Measurements from ENCODE around the gene PTGDS. TPM values are rescaled to one million over a fixed set of nuclear protein-coding genes. Genes with fewer than 3 reads are reported as not detected.

The PTGDS gene
- polyA plus RNA-seq (2012; ENCODE audit: missing spikeins), result not detected

- DNase-seq (ENCODE audit: insufficient read length), result no peak
- no peak for FAIRE-seq
- TF ChIP-seq TAF1 (IDR thresholded peaks at IDR 0.05; ENCODE audit: borderline replicate concordance, low read depth, low read length), result no peak
- no peak for TF ChIP-seq POLR2A (IDR thresholded peaks at IDR 0.05; ENCODE audit: low read depth, low read length)
- TF ChIP-seq POLR2AphosphoS5 (IDR thresholded peaks at IDR 0.05; ENCODE audit: low read depth, low read length), result no peak
Observed at GRCh38 chr9:136977223-136977622, at the start of gene PTGDS. Gene PTGDS (plus strand): TSS chr9:136977504. CDS start chr9:136977579, 75 bp downstream.

DNA sequence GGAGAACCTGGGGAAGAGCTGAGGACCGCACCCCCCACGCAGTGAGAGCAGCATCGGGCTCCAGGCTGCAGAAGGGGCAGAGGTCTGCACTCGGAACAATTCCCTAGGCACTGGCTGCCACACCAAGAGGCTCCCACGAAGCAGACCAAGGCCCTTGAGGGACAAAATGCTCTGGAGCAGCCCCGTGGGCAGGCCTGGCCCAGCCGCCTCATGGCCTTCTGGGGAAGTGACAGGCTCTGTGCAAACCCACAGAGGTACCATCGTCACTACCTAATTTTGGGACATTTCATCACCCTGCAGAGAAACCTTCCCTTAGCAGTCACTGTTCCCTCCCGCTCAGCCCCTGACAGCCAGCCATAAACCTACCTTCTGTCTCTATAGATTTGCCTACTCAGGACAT, 48.7 kb upstream of the PTGDS start:
- FAIRE-seq (no peak), DNase-seq (ENCODE audit: insufficient read length) (no peak)
- TF ChIP-seq POLR2AphosphoS5 (IDR thresholded peaks at IDR 0.05; ENCODE audit: low read depth, low read length), result peak; percentile 44; the same call in 1 of the 2 replicates
- no peak for TF ChIP-seq TAF1 (IDR thresholded peaks at IDR 0.05; ENCODE audit: borderline replicate concordance, low read depth, low read length)

DNA sequence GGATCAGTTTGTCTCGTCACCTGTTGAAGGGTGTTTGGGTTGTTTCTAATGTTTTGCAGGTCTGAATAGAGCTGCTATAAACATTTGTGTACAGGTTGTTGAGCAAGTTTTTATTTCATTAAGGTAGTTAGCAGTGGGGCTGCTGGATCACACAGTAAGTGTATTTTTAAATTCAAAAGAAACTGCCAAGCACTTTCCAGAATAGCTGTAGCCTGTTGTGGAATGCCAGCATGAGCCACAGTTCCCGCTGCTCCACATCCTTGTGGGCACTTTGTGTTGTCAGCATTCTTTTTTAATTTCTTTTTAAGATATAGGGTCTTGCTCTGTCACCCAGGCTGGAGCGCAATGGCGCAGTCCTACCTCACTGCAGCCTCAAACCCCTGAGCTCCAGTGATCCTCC, 47.3 kb upstream of the PTGDS start:
- TF ChIP-seq POLR2A (IDR thresholded peaks at IDR 0.05; ENCODE audit: low read depth, low read length) (no peak), TAF1 (IDR thresholded peaks at IDR 0.05; ENCODE audit: borderline replicate concordance, low read depth, low read length) (no peak), POLR2AphosphoS5 (IDR thresholded peaks at IDR 0.05; ENCODE audit: low read depth, low read length) (no peak)
- DNase-seq (ENCODE audit: insufficient read length), result no peak
- no peak for FAIRE-seq

DNA sequence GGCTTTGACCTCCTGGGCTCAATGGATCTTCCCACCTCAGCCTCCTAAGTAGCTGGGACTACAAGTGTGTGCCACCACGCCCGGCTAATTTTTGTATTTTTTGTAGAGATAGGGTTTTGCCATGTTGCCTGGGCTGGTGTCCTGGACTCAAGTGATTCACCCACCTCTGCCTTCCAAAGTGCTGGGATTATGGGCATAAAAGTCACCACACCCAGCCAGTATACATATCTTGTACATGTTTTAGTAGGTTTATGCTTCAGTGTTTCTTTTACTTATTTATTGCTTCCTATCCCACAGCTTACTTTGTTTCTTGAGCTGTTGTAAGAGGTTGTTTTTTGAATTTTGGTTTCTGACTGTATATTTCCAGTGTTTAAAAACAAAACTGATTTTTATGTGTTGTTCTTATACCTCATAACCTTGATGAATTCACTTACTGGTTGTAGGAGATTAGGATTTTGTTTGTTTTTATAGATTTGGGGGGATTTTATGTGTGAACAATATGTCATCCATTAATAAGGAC, 45.6 kb upstream of the PTGDS start:
- DNase-seq (ENCODE audit: insufficient read length), result no peak
- FAIRE-seq, result peak; percentile 64
- no peak for TF ChIP-seq POLR2AphosphoS5 (IDR thresholded peaks at IDR 0.05; ENCODE audit: low read depth, low read length)
- no peak for TF ChIP-seq TAF1 (IDR thresholded peaks at IDR 0.05; ENCODE audit: borderline replicate concordance, low read depth, low read length)
- TF ChIP-seq POLR2A (IDR thresholded peaks at IDR 0.05; ENCODE audit: low read depth, low read length), result no peak

GRCh38 chr9:136934277-136934676, 43.0 kb upstream of the PTGDS start:
- no peak for TF ChIP-seq TAF1 (IDR thresholded peaks at IDR 0.05; ENCODE audit: borderline replicate concordance, low read depth, low read length)
- no peak for TF ChIP-seq POLR2AphosphoS5 (IDR thresholded peaks at IDR 0.05; ENCODE audit: low read depth, low read length)
- no peak for TF ChIP-seq POLR2A (IDR thresholded peaks at IDR 0.05; ENCODE audit: low read depth, low read length)
- FAIRE-seq, result no peak
- DNase-seq (ENCODE audit: insufficient read length), result no peak

DNA sequence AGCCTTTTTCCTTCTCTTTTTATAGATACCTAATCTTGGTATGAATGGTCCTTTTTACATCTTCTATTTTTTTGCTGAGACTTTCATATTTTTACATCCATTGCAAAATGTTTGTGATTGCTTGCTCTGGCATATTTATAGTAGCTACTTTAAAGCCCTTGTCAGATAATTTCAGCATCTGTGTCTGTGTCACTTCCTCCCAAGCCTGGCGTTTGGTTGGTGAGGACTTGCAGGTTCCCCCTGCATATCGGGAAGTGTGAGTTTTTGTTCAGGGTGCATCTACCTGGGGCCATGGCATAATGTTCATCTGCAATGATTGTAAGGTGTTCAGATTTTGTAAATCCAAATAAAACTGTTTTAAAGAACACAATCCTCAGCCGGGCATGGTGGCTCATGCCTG, 41.7 kb upstream of the PTGDS start:
- no peak for FAIRE-seq
- no peak for TF ChIP-seq TAF1 (IDR thresholded peaks at IDR 0.05; ENCODE audit: borderline replicate concordance, low read depth, low read length)
- no peak for DNase-seq (ENCODE audit: insufficient read length)

- TF ChIP-seq POLR2AphosphoS5 (IDR thresholded peaks at IDR 0.05; ENCODE audit: low read depth, low read length) (no peak), TAF1 (IDR thresholded peaks at IDR 0.05; ENCODE audit: borderline replicate concordance, low read depth, low read length) (no peak), POLR2A (IDR thresholded peaks at IDR 0.05; ENCODE audit: low read depth, low read length) (no peak)
- no peak for FAIRE-seq
Observed at GRCh38 chr9:136936645-136937170, 40.6 kb upstream of the PTGDS start.

DNA sequence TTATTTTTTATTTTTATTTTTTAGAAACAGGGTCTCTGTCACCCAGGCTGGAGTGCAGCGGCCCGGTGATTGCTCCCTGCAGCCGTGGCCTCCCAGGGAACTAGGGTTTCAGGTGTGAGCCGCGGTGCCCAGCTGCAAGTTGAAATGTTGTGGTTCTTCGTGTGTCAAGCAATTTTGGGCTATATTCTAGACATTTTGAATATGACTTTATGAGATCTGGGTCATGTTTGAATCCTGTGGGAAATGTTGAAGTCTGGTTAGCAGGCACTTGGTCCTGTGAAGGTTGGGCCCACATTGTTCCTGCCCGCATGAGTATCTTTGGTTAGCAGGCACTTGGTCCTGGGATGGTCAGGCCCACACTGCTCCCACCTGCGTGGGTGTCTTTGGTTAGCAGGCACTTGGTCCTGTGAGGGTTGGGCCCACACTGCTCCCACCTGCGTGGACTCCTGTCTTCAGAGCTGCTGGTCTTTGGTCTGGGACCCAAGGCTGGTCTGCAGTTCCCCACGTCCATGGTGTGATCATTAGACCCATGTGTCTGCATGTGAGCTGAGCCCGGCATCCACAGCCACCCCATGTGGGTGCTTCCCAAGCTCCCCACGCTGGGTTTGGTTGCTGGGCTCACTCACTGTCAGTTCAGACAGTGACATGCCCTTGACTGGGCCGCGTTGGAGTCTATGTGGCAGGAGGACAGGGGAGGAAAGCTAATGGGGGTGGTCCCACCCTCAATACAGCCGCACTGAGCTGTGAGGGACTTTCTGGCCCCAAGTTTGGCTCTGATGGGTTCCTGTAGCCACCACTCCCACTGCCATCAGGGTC, 39.9 kb upstream of the PTGDS start:
- TF ChIP-seq POLR2A (IDR thresholded peaks at IDR 0.05; ENCODE audit: low read depth, low read length), result no peak
- no peak for TF ChIP-seq POLR2AphosphoS5 (IDR thresholded peaks at IDR 0.05; ENCODE audit: low read depth, low read length)
- TF ChIP-seq TAF1 (IDR thresholded peaks at IDR 0.05; ENCODE audit: borderline replicate concordance, low read depth, low read length), result no peak
- DNase-seq (ENCODE audit: insufficient read length) (no peak), FAIRE-seq (no peak)

More at GRCh38 chr9:136936645-136937170, 40.6 kb upstream of the PTGDS start:
- no peak for DNase-seq (ENCODE audit: insufficient read length)

DNA sequence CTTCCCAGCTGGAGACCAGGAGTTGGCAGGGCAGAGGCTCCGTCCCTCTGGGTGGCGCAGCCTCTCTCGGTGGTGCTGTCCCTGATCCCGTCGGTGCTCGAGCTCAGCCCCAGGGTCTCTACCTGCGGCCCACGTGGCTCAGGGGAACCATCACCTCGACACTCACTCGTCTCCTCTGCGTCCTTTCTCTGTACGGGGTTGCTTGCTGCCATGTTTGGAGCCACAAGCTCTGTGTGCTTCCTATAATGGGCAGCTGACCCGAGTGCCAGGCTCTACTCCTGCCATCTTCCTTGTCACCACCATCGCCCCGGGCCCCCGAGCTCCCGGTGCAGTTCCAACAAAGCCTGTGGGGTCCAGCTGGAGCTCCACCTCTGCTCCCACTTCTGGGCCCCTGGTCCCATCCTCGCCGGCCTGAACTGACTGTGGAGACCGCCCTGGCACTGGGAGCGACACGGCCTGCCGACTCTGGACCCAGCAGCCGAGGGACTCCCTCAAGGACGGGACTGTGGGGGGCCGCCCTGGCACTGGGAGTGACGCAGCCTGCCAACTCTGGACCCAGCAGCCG, 37.8 kb upstream of the PTGDS start:
- TF ChIP-seq POLR2A (IDR thresholded peaks at IDR 0.05; ENCODE audit: low read depth, low read length) (no peak), TAF1 (IDR thresholded peaks at IDR 0.05; ENCODE audit: borderline replicate concordance, low read depth, low read length) (no peak), POLR2AphosphoS5 (IDR thresholded peaks at IDR 0.05; ENCODE audit: low read depth, low read length) (no peak)
- FAIRE-seq, result no peak
- DNase-seq (ENCODE audit: insufficient read length), result no peak

DNA sequence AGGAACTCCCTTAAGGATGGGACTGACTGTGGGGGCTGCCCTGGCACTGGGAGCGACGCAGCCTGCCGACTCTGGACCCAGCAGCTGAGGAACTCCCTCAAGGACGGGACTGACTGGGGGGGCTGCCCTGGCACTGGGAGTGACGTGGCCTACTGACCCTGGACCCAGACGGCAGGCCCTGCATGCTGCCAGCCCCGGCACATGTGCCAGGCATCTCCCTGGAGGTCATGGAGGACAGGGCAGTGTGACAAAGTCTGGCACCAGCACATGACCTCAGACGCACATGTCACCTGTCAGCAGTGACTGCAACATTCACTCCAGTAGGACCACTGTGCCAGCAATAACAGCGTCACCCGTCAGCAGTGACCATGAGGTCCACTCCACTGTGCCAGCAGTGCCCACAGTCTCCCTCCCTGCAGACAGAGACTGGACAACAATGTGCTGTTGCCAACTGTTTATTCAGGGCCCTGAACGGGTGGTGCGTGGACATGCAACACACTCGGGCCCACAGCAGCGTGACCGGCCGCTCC, 37.2 kb upstream of the PTGDS start:
- DNase-seq (ENCODE audit: insufficient read length) (no peak), FAIRE-seq (no peak)
- TF ChIP-seq TAF1 (IDR thresholded peaks at IDR 0.05; ENCODE audit: borderline replicate concordance, low read depth, low read length), result no peak
- TF ChIP-seq POLR2AphosphoS5 (IDR thresholded peaks at IDR 0.05; ENCODE audit: low read depth, low read length), result no peak
- TF ChIP-seq POLR2A (IDR thresholded peaks at IDR 0.05; ENCODE audit: low read depth, low read length), result no peak

DNA sequence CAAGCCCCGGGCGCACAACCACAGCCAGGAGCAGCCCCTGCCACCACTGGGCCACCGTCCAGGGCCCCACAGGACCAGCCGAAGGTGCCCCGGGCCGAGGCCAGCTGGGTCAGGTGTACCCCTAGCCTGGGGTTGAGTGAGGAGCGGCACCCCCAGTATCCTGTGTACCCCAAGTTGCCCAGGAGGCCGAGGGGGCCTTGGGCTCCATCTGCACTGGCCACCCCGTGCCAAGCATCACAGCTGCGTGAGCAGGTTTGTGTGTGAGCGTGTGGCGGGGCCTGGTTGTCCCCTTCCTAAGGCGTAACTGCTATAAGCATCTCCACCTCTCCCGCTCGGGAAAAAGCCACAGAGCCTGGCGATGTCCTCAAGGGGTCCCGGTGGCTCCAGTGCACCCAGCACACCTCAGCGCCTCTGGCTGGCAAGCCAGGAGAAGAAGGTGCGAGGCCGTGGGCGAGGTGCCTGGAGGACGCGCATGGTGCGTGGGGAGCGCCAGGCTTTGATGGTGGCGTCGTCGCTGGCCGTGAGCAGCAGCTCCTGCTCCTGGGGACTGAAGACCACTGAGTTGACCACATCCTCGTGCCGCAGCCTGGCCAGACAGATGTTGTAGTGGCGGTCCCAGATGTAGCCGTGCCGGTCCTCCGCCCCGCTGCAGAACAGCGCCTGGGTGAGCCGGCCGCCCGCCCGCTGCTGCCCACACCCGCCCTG, 36.6 kb upstream of the PTGDS start:
- DNase-seq (ENCODE audit: insufficient read length) (no peak), FAIRE-seq (no peak)
- TF ChIP-seq POLR2A (IDR thresholded peaks at IDR 0.05; ENCODE audit: low read depth, low read length), result no peak
- no peak for TF ChIP-seq TAF1 (IDR thresholded peaks at IDR 0.05; ENCODE audit: borderline replicate concordance, low read depth, low read length)
- no peak for TF ChIP-seq POLR2AphosphoS5 (IDR thresholded peaks at IDR 0.05; ENCODE audit: low read depth, low read length)
